CD8-positive, alpha-beta memory T cell (primary cell): ENCODE results near the gene REM1. TPM values are rescaled to one million over a fixed set of nuclear protein-coding genes. Genes with fewer than 3 reads are reported as not detected.
"Not testable (repeated sequence)": the region's sequence is repeated elsewhere in the genome, so short reads cannot be mapped to it uniquely, and the experiment has no call there.

Experiments
- CTCF ChIA-PET: fragments of 350-600 bp; sonication (Branson Sonifier 250); formaldehyde crosslinking; loops from one replicate; lab custom pipeline; 2021; ENCODE audit warnings: antibody characterized with exemption; lab: Charles Lee
- POLR2A ChIA-PET: fragments of 350-600 bp; sonication (Branson Sonifier 250); formaldehyde crosslinking; loops from one replicate; lab custom pipeline; 2021; ENCODE audit warnings: antibody characterized with exemption; lab: Charles Lee
- DNase-seq, 5 donors: peaks; one replicate each; pipeline versions ENCODE4 v3.0.0 to v3.0.0-alpha.2; 2020 to 2022; ENCODE audit warnings: mixed read lengths in 1 of 5
- H3K27ac ChIP-seq: one replicate; pipeline ENCODE4 v1.7.0; 2013; ENCODE audit warnings: low read depth, mild to moderate bottlenecking, low read length, moderate library complexity
- H3K27me3 ChIP-seq: 2 replicates; pipeline ENCODE4 v1.7.0; 2013; ENCODE audit warnings: low read length, mild to moderate bottlenecking; ENCODE audit not compliant: insufficient read depth, poor library complexity, severe bottlenecking
- H3K36me3 ChIP-seq: 2 replicates; pipeline ENCODE4 v1.7.0; 2013; ENCODE audit warnings: mild to moderate bottlenecking, low read length, moderate library complexity; ENCODE audit not compliant: insufficient read depth
- H3K4me1 ChIP-seq: 2 replicates; pipeline ENCODE4 v1.7.0; 2013; ENCODE audit warnings: mild to moderate bottlenecking, low read length, moderate library complexity; ENCODE audit not compliant: insufficient read depth
- H3K4me3 ChIP-seq: 2 replicates; pipeline ENCODE4 v1.7.0; 2013; ENCODE audit warnings: mild to moderate bottlenecking, low read length
- H3K9me3 ChIP-seq: 2 replicates; pipeline ENCODE4 v1.7.0; 2013; ENCODE audit warnings: mild to moderate bottlenecking, low read length
- H3K27ac Mint-ChIP-seq, 8 donors: one replicate each; pipeline ENCODE4 v1.8.0; 2020 to 2021; ENCODE audit warnings: mixed read lengths in 8 of 8, mild to moderate bottlenecking in 6 of 8, inconsistent platforms in 3 of 8, moderate library complexity in 3 of 8
- H3K27me3 Mint-ChIP-seq, 2 donors: one replicate each; pipeline ENCODE4 v1.8.0; 2020 to 2021; ENCODE audit warnings: mixed read lengths in 2 of 2, mild to moderate bottlenecking in 1 of 2, moderate library complexity in 1 of 2
- H3K36me3 Mint-ChIP-seq, 3 donors: one replicate each; pipeline ENCODE4 v1.8.0; 2020 to 2021; ENCODE audit warnings: mixed read lengths in 3 of 3, inconsistent platforms in 1 of 3, mild to moderate bottlenecking in 1 of 3
- H3K4me1 Mint-ChIP-seq, 3 donors: one replicate each; pipeline ENCODE4 v1.8.0; 2020 to 2021; ENCODE audit warnings: mixed read lengths in 3 of 3, inconsistent platforms in 1 of 3, mild to moderate bottlenecking in 1 of 3
- H3K4me3 Mint-ChIP-seq, 7 donors: one replicate each; pipeline ENCODE4 v1.8.0; 2020 to 2021; ENCODE audit warnings: mixed read lengths in 7 of 7, mild to moderate bottlenecking in 6 of 7, moderate library complexity in 4 of 7, inconsistent platforms in 2 of 7
- H3K9me3 Mint-ChIP-seq, 5 donors: one replicate each; pipeline ENCODE4 v1.8.0; 2020 to 2022; ENCODE audit warnings: mixed read lengths in 5 of 5, mild to moderate bottlenecking in 3 of 5, moderate library complexity in 2 of 5, inconsistent platforms in 1 of 5
- polyA plus RNA-seq: library from polyadenylated mRNA; unstranded; fragments of 300-500 nt; fragmentation: Illumina TruSeq; gene quantifications from one replicate; pipeline ENCODE4 v1.2.3, GENCODE V29; 2021
- total RNA-seq, 2 experiments: library from RNA; stranded (reverse); gene quantifications; one replicate each; pipeline ENCODE4 v1.2.3, GENCODE V29; 2021

Gene REM1
- total and polyA plus RNA-seq, 3 experiments from 2014 or later: not detected

- POLR2A ChIA-PET: no interaction called here
- no peak overlapping the region for H3K27ac ChIP-seq
- H3K9me3 Mint-ChIP-seq: no peaks in the 10 kb centered on the region
- H3K4me3 ChIP-seq: no peak overlapping the region
- peak overlapping the region in 1 of 8 donors; percentile 12 for H3K27ac Mint-ChIP-seq
- H3K4me3 Mint-ChIP-seq: no peak overlapping the region
- peaks cover 0 to 2% (median 0%) of the 10 kb centered on the region in 3 donors for H3K36me3 Mint-ChIP-seq
- CTCF ChIA-PET: no interaction called here
- no peaks in the 10 kb centered on the region for H3K27me3 ChIP-seq
- no peaks in the 10 kb centered on the region for H3K4me1 ChIP-seq
- H3K36me3 ChIP-seq: no peaks in the 10 kb centered on the region
- peaks cover 13 to 35% of the 10 kb centered on the region in 2 donors for H3K27me3 Mint-ChIP-seq
- DNase-seq: no peak
- H3K4me1 Mint-ChIP-seq: no peaks in the 10 kb centered on the region
- H3K9me3 ChIP-seq: no peaks in the 10 kb centered on the region
Measured at GRCh38 chr20:31490752-31491151, 15.7 kb downstream of the REM1 start.

DNA sequence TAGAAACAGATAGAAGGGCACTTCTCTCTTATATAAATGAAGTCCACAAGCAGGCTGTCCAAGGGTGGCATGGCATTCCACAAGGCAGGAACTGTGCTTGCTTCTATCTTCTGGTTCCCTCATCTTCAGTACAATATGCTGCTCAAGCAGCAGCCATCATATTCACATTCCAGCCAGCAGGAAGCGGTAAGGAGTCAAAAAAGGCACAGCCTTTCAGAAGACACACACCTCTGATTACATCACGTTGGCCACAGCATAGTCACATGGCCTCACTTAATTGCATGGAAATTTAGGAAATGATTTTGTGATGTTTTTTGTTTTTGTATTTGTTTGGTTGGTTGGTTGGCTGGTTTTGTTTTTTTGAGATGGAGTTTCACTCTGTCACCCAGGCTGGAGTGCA is 19.0 kb downstream of the REM1 start:
- H3K27me3 Mint-ChIP-seq: peaks cover 19 to 36% of the 10 kb centered on the region in 2 donors
- peaks cover 0 to 5% (median 0%) of the 10 kb centered on the region in 3 donors for H3K36me3 Mint-ChIP-seq
- no peak overlapping the region for H3K4me3 Mint-ChIP-seq
- H3K4me1 Mint-ChIP-seq: no peaks in the 10 kb centered on the region
- ChIA-PET CTCF (interaction anchor here (1.0 kb wide), 1 partner anchor 9 kb away, joined by 4 read pairs; no protein-coding TSS in a partner anchor), POLR2A (no interaction called here)
- H3K9me3 ChIP-seq: no peaks in the 10 kb centered on the region
- H3K27ac ChIP-seq: no peak overlapping the region
- no peak overlapping the region for H3K27ac Mint-ChIP-seq
- DNase-seq: no peak
- no peaks in the 10 kb centered on the region for H3K27me3 ChIP-seq
- H3K9me3 Mint-ChIP-seq: no peaks in the 10 kb centered on the region
- H3K4me3 ChIP-seq: no peak overlapping the region
- H3K36me3 ChIP-seq: no peaks in the 10 kb centered on the region
- no peaks in the 10 kb centered on the region for H3K4me1 ChIP-seq

GRCh38 chr20:31496761-31497295 is 21.7 kb downstream of the REM1 start:
- POLR2A ChIA-PET: no interaction called here
- no peak overlapping the region for H3K27ac ChIP-seq
- Mint-ChIP-seq H3K27ac (peak overlapping the region in 2 of 8 donors; percentile 55 to 59), H3K36me3 (peaks cover 0 to 5% (median 0%) of the 10 kb centered on the region in 3 donors), H3K4me1 (no peaks in the 10 kb centered on the region), H3K4me3 (no peak overlapping the region), H3K27me3 (peaks cover 12 to 33% of the 10 kb centered on the region in 2 donors), H3K9me3 (no peaks in the 10 kb centered on the region)
- CTCF ChIA-PET: no interaction called here
- H3K36me3 ChIP-seq: no peaks in the 10 kb centered on the region
- H3K4me3 ChIP-seq: no peak overlapping the region
- no peaks in the 10 kb centered on the region for H3K9me3 ChIP-seq
- no peak for DNase-seq
- H3K4me1 ChIP-seq: no peaks in the 10 kb centered on the region
- no peaks in the 10 kb centered on the region for H3K27me3 ChIP-seq

GRCh38 chr20:31497838-31498540 is 22.9 kb downstream of the REM1 start:
- ChIA-PET CTCF (no interaction called here), POLR2A (no interaction called here)
- H3K4me1 ChIP-seq: no peaks in the 10 kb centered on the region
- DNase-seq: no peak
- H3K27me3 ChIP-seq: no peaks in the 10 kb centered on the region
- no peak overlapping the region for H3K27ac ChIP-seq
- no peaks in the 10 kb centered on the region for H3K9me3 Mint-ChIP-seq
- no peaks in the 10 kb centered on the region for H3K9me3 ChIP-seq
- H3K27ac Mint-ChIP-seq: no peak overlapping the region
- H3K4me1 Mint-ChIP-seq: peaks cover 0 to 4% (median 4%) of the 10 kb centered on the region in 3 donors
- peaks cover 0 to 5% (median 0%) of the 10 kb centered on the region in 3 donors for H3K36me3 Mint-ChIP-seq
- H3K4me3 Mint-ChIP-seq: no peak overlapping the region
- H3K4me3 ChIP-seq: no peak overlapping the region
- H3K36me3 ChIP-seq: no peaks in the 10 kb centered on the region
- peaks cover 14 to 33% of the 10 kb centered on the region in 2 donors for H3K27me3 Mint-ChIP-seq

DNA sequence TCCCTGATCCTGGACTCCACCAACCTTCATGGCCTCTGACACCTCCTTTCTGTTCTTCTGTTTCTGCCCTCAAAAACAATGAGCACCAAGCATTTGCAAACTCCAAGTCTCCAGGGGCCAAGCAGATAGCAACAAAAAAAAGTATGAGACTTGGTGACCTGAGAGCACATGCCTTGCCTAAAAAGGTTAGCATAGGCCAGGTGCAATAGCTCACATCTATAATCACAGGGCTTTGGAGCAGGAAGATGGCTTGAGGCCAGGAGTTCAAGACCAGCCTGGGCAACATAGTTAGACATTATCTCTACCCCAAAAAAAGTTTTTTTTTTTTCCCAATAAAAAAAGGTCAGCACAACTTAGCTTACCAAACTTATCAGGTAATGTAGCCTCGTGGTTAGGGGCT is 25.4 kb downstream of the REM1 start:
- H3K27me3 ChIP-seq: no peaks in the 10 kb centered on the region
- no peak overlapping the region for H3K4me3 ChIP-seq
- Mint-ChIP-seq H3K27me3 (peaks cover 18 to 25% of the 10 kb centered on the region in 2 donors), H3K36me3 (peaks cover 0 to 3% (median 0%) of the 10 kb centered on the region in 3 donors), H3K9me3 (no peaks in the 10 kb centered on the region), H3K27ac (no peak overlapping the region), H3K4me1 (peaks cover 4 to 16% (median 13%) of the 10 kb centered on the region in 3 donors), H3K4me3 (no peak overlapping the region)
- H3K27ac ChIP-seq: no peak overlapping the region
- ChIA-PET CTCF (interaction anchor here (1.3 to 4.6 kb wide), 2 partner anchors 35 to 41 kb away, joined by 4 to 42 read pairs; no protein-coding TSS in a partner anchor), POLR2A (no interaction called here)
- DNase-seq: no peak
- H3K9me3 ChIP-seq: no peaks in the 10 kb centered on the region
- H3K36me3 ChIP-seq: no peaks in the 10 kb centered on the region
- no peaks in the 10 kb centered on the region for H3K4me1 ChIP-seq

- H3K36me3 Mint-ChIP-seq, H3K4me3 ChIP-seq, H3K9me3 Mint-ChIP-seq, H3K4me1 ChIP-seq, POLR2A ChIA-PET, H3K27ac ChIP-seq, H3K9me3 ChIP-seq, H3K27me3 ChIP-seq, H3K36me3 ChIP-seq: not testable (repeated sequence)
- DNase-seq: peak; percentile 60 to 80 (median 66)
- CTCF ChIA-PET: interaction anchor here (0.6 to 4.6 kb wide), 15 partner anchors 8 to 110 kb away, joined by 3 to 42 read pairs (median 5); partner anchors contain the start of genes HM13 and REM1
- Mint-ChIP-seq H3K4me1 (peaks cover 4 to 16% (median 13%) of the 10 kb centered on the region in 3 donors), H3K27me3 (peaks cover 12 to 14% of the 10 kb centered on the region in 2 donors), H3K27ac (peak overlapping the region in 2 of 8 donors; percentile 48 to 95), H3K4me3 (peak overlapping the region in 1 of 7 donors; percentile 11)
Measured at GRCh38 chr20:31502884-31503673, 28.0 kb downstream of the REM1 start.

- Mint-ChIP-seq H3K4me1 (peaks cover 4 to 16% (median 13%) of the 10 kb centered on the region in 3 donors), H3K27ac (peak overlapping the region in 1 of 8 donors; percentile 13)
Measured at GRCh38 chr20:31505903-31506302, 30.8 kb downstream of the REM1 start.

More at GRCh38 chr20:31505903-31506302, 30.8 kb downstream of the REM1 start:
- Mint-ChIP-seq H3K9me3 (peaks cover 0 to 3% (median 0%) of the 10 kb centered on the region in 5 donors), H3K36me3 (peaks cover 0 to 5% (median 0%) of the 10 kb centered on the region in 3 donors), H3K27me3 (peaks cover 18 to 24% of the 10 kb centered on the region in 2 donors), H3K4me3 (no peak overlapping the region)
- DNase-seq: no peak
- CTCF ChIA-PET: no interaction called here
- Histone ChIP-seq H3K4me3 (no peak overlapping the region), H3K27ac (no peak overlapping the region), H3K9me3 (no peaks in the 10 kb centered on the region), H3K27me3 (no peaks in the 10 kb centered on the region), H3K36me3 (no peaks in the 10 kb centered on the region), H3K4me1 (no peaks in the 10 kb centered on the region)
- POLR2A ChIA-PET: no interaction called here
